GM12878 (cell line): ENCODE measurements around the gene MAGEA2B.
"Not testable (repeated sequence)": the region's sequence is repeated elsewhere in the genome, so short reads cannot be mapped to it uniquely, and the experiment has no call there.

Source experiments
- BCLAF1 ChIP-seq: fragments of 450-650 bp; IDR thresholded peaks from 2 replicates; pipeline ENCODE4 v1.6.1; 2017; ENCODE audit warnings: antibody characterized with exemption, mild to moderate bottlenecking, moderate library complexity
- CTCF ChIP-seq, 3 experiments: IDR thresholded peaks in 2 of 3; conservative IDR thresholded peaks in 1 of 3; 2 replicates each; pipeline ENCODE4 v1.5.1; 2011; ENCODE audit warnings: low read depth in 3 of 3, low read length in 3 of 3, mild to moderate bottlenecking in 3 of 3, control low read depth in 2 of 3, moderate library complexity in 2 of 3, inconsistent platforms in 1 of 3, mixed read lengths in 1 of 3; ENCODE audit not compliant: control insufficient read depth in 2 of 3, insufficient read depth in 1 of 3; ENCODE audit errors: extremely low read depth in 1 of 3
- E4F1 ChIP-seq: fragments of 450-650 bp; IDR thresholded peaks from 2 replicates; pipeline ENCODE4 v1.6.1; 2018; ENCODE audit warnings: borderline replicate concordance, mild to moderate bottlenecking; ENCODE audit not compliant: partially characterized antibody
- EP300 ChIP-seq, 2 experiments: fragments of 150-350 bp in 1 of 2; IDR thresholded peaks; 2 replicates each; pipeline ENCODE4 v1.6.1; 2011 to 2012; ENCODE audit warnings: low read depth in 2 of 2, low read length in 2 of 2, borderline replicate concordance in 1 of 2, improper control_type of control experiment in 1 of 2, inconsistent platforms in 1 of 2; ENCODE audit not compliant: control insufficient read depth in 1 of 2
- EZH2 ChIP-seq: IDR thresholded peaks from 2 replicates; pipeline ENCODE4 v1.6.1; 2012; ENCODE audit warnings: low read depth, mild to moderate bottlenecking, control low read depth, inconsistent platforms, low read length, borderline replicate concordance; ENCODE audit not compliant: control insufficient read depth
- HCFC1 ChIP-seq: fragments of 150-350 bp; IDR thresholded peaks from 2 replicates; pipeline ENCODE4 v1.6.1; 2014; ENCODE audit warnings: low read length
- SKIL ChIP-seq: fragments of 450-650 bp; IDR thresholded peaks from 2 replicates; pipeline ENCODE4 v1.6.1; 2017; ENCODE audit warnings: mild to moderate bottlenecking, low read depth, inconsistent platforms; ENCODE audit not compliant: poor library complexity, severe bottlenecking
- TAF1 ChIP-seq: IDR thresholded peaks from 2 replicates; pipeline ENCODE4 v1.6.1; 2011; ENCODE audit warnings: mild to moderate bottlenecking, low read depth, low read length, borderline replicate concordance

- not testable (repeated sequence) for TF ChIP-seq SKIL; E4F1; CTCF (IDR thresholded peaks at IDR 0.05 in 2 of 3, conservative IDR thresholded peaks at IDR 0.05 in 1 of 3; ENCODE audit: control insufficient read depth in 2 of 3, extremely low read depth in 1 of 3, insufficient read depth in 1 of 3, low read depth in 3 of 3, low read length in 3 of 3); TAF1; HCFC1; EZH2; EP300 (IDR thresholded peaks at IDR 0.05; ENCODE audit: borderline replicate concordance in 1 of 2, control insufficient read depth in 1 of 2, low read depth in 2 of 2, low read length in 2 of 2); BCLAF1
Measured at GRCh38 chrX:152700390-152700789, 14.0 kb upstream of the MAGEA2B start.
